ENCODE data around the gene DNAJC21. TPM values are rescaled to one million over a fixed set of nuclear protein-coding genes. Genes with fewer than 3 reads are reported as not detected.

Gene DNAJC21
- total RNA-seq, 1 donor from 2014 or later, result 31.2 TPM

- DNase-seq (ENCODE audit: extremely low read depth, low read depth, low spot score), result no peak
These were observed 47.0 kb downstream of the DNAJC21 start for GRCh38 chr5:34976347-34976746.

GRCh38 chr5:34977934-34978613, 48.7 kb downstream of the DNAJC21 start:
- DNase-seq (ENCODE audit: extremely low read depth, low read depth, low spot score), result no peak

GRCh38 chr5:34978681-34979080, 49.3 kb downstream of the DNAJC21 start:
- DNase-seq (ENCODE audit: extremely low read depth, low read depth, low spot score), result no peak

- no peak for DNase-seq (ENCODE audit: extremely low read depth, low read depth, low spot score)
These were observed 53.5 kb downstream of the DNAJC21 start for GRCh38 chr5:34982823-34983222.

GRCh38 chr5:34986965-34987364, 57.6 kb downstream of the DNAJC21 start:
- no peak for DNase-seq (ENCODE audit: extremely low read depth, low read depth, low spot score)

GRCh38 chr5:34991486-34992238, 62.3 kb downstream of the DNAJC21 start:
- no peak for DNase-seq (ENCODE audit: extremely low read depth, low read depth, low spot score)

GRCh38 chr5:34993951-34994350, 64.6 kb downstream of the DNAJC21 start:
- DNase-seq (ENCODE audit: extremely low read depth, low read depth, low spot score), result no peak

GRCh38 chr5:34996261-34996660, 66.9 kb downstream of the DNAJC21 start:
- DNase-seq (ENCODE audit: extremely low read depth, low read depth, low spot score), result no peak

- no peak for DNase-seq (ENCODE audit: extremely low read depth, low read depth, low spot score)
These were observed 68.9 kb downstream of the DNAJC21 start for GRCh38 chr5:34998058-34998789.

- DNase-seq (ENCODE audit: extremely low read depth, low read depth, low spot score), result no peak
These were observed 72.5 kb downstream of the DNAJC21 start for GRCh38 chr5:35001842-35002241.

- DNase-seq (ENCODE audit: extremely low read depth, low read depth, low spot score), result no peak
These were observed 73.1 kb downstream of the DNAJC21 start for GRCh38 chr5:35002459-35002858.

GRCh38 chr5:35003018-35003957, 73.9 kb downstream of the DNAJC21 start:
- DNase-seq (ENCODE audit: extremely low read depth, low read depth, low spot score), result peak; percentile 12

- DNase-seq (ENCODE audit: extremely low read depth, low read depth, low spot score), result no peak
These were observed 74.8 kb downstream of the DNAJC21 start for GRCh38 chr5:35004200-35004599.

GRCh38 chr5:35004771-35005170, 75.4 kb downstream of the DNAJC21 start:
- no peak for DNase-seq (ENCODE audit: extremely low read depth, low read depth, low spot score)

Other genes with a start within 250 kb of the DNAJC21 start
- 0.41 and 0.63 TPM in 2 replicates for gene TTC23L, start 90.4 kb upstream of the DNAJC21 start, total RNA-seq
- 8.8 and 19.4 TPM in 2 replicates for gene RAD1, start 14.1 kb upstream of the DNAJC21 start, total RNA-seq
- gene BRIX1, start 13.8 kb upstream of the DNAJC21 start, total RNA-seq, result 18.5 and 18.7 TPM in 2 replicates
- gene AGXT2, start 118.4 kb downstream of the DNAJC21 start, total RNA-seq, result not detected in 2 replicates